CD4-positive, alpha-beta T cell treated with Interleukin-2 at 100 ng/mL for 4 hours (primary cell): ENCODE measurements around the gene GPSM1.

ENCODE experiments used
- DNase-seq: peaks from one replicate; pipeline ENCODE4 v3.0.0-alpha.2; 2020; ENCODE audit warnings: low spot score

The GPSM1 gene

DNA sequence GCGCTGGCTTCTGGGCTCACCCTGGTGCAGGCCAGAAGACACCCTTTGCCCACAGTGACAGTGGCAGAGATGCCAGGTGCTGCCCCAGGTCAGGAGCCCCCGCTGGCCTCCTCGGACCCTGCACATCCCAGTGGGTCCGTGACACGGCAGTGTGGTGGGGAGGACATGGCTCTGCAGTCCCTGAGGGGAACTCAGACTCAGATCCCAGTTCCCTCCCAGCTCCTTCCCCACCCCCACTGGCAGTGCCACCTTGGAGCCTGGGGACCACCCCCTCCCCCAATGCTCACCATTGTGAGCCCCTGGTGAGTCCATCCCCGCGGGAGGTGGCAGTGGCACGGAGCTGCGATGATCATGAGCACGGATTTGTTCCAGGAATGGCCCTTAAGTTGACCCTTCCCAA lies 22.9 kb upstream of the GPSM1 start:
- no peak for DNase-seq

DNA sequence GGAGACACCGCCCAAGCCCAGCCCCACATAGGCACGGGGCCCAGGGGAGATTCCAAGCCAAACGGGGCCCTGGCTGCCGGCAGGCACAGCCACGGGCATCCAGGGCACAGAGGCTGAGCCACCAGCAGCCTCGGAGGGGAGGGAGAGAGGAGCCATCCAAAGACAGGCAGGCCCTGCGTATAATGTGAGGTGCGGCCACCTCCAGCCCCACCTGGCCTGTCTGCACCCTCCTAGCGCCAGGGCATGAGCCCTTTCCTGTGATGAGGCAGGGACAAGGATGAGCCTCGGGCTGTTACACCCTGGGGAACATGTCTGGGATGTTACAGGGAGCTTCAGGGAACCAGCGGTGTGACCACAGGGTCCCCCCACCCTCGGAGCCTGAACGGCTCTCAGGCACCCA lies 22.4 kb upstream of the GPSM1 start:
- DNase-seq, result no peak

DNA sequence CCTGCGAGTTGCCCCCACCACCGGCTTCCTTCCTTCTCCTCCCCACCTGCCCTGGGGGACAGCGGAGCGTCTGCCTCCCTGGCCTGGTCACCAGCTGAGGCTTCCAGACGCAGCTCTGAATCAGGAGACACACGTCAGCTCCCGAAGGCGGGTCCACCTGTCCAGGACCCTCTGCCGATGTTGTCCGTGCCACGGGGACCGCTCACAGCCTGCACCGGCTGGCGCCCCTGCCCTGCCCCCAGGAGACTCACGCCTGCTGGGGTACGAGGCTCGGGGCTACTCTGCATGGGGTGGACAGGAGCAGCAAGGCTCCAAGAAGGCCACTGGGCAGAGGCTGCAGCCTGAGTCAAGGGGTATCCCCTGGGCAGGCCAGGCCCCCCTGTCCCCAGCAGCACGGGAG lies 21.5 kb upstream of the GPSM1 start:
- DNase-seq, result no peak

DNA sequence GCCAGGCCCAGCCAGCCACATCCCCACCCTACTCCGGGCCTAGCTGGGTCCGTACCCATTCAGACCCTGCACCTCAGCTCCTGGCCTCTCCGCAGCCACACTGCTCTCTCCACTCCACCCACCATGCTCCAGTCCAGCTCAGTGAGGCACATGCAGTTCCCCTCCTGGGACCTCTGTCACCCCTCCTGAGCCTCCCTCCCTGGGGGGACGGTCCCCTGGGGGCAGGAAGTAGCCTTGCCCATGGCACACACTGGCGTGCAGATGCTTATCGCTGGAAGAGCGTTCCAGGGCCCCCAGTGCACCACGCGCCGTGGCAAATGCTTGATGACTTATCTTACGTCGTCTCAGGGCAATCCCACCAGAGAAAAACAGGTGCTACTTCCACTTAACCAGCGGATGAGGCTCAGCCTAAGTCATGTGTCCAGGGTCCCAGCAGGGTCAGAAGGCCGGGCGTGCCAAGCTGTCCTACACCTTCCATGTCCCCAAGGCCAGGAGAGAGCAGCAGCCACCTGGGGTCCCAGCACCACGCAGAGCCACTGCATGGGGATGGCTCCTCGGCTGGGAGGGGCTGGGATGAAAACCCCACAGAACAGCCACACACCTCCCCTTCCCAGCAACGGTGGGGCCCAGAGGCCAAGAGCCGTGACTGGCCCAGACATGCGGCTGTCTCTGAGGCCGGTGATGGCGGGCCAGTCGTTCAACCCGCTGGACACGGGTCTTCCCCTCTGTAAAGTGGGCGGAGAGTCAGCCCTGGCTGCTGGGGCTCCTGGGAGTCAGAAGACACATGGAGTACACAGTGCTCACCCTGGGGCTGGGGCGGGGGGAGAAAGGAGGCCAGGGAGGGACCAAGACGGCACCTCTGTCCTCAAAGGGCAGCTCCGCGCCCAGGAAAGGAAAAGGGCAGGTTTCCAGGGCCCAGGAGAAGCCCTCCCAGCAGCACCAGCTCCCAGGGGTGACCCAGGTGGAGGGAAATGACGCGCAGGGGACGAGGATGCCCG lies 20.8 kb upstream of the GPSM1 start:
- no peak for DNase-seq

DNA sequence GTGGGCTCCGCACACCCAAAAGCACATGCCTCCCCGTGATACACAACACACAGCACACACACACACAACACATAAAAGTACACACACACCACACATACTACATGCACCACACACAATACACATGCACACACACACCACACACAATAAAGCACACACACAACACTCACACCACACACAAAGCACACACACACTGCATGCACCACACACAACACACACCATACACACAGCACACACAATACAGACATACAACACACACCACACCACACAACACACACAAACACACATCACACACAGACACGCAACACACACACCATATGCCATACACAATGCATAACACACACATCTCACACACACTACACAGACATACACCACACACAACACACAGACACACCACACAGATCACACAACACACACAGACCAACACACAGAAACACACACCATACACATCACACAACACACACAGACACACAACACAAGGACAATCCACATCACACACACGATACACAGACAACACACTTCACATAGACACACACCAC lies 20.1 kb upstream of the GPSM1 start:
- no peak for DNase-seq

DNA sequence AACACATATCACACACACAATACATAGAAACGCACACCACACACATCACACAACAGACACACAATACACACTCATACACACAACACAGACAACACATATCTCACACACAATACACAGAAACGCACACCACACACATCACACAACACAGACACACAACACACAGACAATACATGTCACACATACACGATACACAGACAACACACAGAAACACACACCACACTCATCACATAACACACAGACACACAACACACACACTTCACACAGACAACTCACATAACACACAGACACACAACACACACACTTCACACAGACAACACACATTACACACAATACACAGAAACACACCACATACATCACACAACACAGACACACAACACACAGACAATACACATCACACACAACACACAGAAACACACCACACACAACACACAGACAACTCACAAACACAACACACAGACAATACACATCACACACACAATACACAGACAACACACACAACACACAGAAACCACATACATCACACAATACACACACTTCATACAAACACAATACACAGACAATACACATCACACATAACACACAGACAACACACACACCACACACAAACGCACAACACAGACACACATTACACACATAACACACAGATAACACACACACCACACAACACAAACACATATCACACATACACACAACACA lies 19.2 kb upstream of the GPSM1 start:
- DNase-seq, result no peak

DNA sequence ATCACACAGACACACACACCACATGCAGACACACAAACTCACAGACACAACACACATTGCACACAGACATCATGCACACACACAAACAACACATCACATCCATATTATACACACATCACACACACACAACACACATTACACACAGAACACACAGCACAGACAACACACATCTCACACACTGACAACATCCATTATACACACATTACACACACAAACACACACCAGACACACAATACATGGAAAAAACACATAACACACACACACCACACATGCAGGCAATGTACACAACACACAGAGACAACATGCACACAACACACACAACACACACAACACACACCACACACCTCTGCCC lies 18.7 kb upstream of the GPSM1 start:
- no peak for DNase-seq

DNA sequence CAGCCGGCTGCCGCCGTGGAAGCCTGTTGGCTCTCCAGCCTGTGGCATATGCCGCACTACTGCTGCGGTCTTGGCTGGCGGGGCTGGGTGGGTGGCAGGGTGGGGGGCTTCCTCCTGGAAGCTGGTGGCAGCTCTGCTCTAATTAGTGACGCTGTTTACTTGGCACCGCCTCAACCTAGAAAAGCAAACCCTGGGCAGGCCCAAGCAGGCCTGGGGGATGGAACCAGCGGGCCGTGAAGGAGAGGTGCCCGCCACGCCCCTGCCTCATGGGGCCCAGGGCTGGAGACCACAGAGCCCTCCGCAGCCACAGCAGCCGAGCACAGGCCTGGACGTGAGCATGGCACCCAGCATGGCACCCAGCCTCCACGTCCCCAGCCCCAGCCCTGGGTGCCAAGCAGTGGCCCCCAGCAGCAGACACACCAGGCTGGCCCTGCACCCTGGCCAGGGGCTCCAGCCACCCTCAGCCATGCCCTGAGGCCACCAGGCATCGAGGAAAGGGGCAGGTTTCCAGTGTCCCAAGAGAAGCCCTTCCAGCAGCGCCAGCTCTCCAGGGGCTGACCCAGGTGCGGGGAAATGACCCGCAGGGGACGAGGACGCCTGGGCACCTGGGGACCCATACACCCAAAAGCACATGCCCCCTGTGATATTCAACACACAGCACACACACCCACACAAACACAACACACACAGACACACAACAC lies 18.1 kb upstream of the GPSM1 start:
- DNase-seq, result no peak

DNA sequence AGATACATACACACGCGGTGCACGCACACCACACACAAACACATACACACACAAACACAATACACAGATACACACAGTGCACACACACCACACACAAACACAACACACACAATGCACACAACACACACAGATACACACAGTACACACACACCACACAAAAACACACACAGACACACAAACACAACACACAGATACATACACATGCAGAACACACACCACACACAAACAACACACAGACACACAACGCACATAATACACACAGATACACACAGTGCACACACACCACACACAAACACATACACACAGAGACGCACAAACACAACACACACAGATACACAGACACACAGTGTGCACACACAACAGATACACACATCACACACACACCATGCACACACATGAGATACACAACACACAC lies 17.5 kb upstream of the GPSM1 start:
- no peak for DNase-seq

DNA sequence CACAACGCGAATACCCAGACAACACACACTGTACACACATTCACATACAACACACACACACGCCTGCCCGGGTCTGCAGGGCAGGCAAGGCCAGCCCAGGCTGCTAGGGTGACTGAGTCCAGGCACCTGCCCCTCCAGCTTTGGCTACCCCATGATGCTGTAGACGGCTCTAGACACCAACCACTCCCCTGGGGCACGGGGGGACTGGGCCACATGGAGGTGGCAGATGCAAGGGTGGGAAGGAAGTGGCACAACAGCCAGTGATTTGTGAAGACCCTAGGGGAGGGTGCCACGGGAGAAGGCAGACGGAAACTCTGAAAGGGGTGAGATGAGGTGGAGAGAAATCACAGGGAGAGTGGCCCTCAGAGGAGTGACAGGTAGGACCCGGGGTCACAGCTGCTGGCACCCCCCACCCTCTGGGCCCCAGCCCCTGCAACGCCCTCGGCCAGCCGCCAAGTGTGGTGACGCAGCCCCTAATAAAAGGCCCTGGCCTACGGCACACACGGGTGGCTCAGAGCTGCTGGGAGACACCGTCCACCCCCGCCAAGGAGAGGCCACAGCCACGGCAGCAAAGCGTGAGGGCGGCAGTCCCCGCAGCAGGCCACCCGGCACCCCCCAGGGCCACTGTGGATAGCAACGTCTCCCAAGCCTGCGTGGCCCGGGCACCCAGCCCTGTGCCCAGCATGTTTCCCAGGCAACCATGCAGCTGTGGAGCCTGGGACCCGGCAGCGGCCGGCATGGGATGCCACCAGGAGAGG lies 16.9 kb upstream of the GPSM1 start:
- no peak for DNase-seq

DNA sequence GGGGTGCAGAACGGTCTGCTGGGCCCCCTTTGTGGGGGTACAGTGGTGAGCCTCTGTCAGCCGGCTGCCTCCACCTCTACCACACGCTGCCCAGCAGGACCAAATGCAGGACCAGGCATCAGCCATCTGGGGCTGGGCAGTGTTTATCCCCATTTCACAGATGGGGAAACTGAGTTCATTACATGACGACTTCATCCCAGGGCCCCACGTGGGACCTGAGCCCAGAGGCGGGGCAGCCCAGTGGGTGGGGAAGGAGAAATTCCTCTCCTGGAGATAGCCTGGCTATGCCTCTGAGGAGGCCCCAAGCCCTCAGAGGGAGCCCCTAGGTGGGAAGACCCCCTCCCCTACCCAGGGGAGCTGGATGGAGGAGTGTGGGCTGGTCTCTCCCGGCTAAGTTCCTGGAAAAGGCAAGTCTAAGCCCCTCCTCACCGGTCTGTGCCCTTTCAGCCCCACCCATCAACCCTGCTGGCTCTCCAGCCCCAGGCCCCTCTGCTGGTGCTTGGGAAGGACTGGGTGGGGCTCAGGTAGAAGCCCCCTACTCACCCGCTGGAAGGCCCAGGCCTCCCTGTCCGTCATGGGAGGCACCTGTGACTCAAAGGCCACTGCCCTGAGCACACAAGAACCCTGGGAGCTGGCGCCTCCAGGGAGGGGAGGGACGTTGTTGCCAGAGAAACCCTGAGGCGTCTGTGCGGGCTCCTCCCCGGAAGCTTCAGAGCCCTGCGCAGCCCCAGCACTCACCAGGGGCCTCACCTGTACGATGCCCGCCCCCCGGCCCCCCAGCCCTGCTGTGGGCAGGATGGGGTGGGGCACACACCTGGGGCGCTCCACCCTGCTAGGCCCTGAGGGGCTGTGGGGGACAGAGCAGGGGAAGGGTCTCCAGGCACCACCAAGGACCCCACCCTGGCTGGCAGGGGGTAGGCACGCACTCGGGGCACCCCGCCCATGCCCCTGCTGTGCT lies 16.0 kb upstream of the GPSM1 start:
- DNase-seq, result no peak

DNA sequence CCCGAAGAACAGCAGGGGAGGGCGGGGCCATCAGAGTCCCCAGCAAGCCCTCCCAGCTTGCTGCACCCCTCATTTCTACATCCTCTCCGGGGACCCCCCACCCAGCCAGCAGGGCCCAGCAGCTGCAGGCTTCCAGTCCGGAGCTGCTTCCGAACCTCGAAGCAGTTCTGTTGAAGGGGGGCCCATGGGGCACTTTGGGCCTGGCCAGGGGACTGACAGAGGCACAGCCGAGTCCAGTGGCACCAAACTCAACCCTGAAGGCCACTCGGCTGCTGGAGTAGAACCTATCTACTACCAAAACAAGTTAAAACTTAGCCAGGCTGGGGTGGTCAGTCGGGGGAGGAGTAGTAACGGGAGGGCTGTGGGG lies 15.3 kb upstream of the GPSM1 start:
- no peak for DNase-seq

DNA sequence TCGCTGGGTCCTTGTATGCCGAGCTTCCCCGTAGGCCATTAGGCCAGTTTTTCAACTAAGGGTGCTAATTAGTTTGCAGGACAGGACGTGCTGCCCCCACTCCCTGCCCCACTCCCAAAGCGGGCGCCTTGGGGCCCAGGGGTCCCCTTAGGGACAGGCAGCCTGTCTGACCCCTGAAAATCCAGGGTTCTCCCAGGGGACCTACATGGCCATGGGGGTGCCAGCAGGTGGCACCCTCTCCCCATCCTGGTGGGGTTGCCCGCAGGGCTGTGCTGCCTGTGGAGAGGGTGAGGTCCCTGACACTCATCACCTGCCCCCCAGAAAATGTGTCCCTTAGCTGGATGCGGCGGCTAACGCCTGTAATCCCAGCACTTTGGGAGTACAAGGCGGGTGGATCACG lies 14.9 kb upstream of the GPSM1 start:
- peak; percentile 35 for DNase-seq

DNA sequence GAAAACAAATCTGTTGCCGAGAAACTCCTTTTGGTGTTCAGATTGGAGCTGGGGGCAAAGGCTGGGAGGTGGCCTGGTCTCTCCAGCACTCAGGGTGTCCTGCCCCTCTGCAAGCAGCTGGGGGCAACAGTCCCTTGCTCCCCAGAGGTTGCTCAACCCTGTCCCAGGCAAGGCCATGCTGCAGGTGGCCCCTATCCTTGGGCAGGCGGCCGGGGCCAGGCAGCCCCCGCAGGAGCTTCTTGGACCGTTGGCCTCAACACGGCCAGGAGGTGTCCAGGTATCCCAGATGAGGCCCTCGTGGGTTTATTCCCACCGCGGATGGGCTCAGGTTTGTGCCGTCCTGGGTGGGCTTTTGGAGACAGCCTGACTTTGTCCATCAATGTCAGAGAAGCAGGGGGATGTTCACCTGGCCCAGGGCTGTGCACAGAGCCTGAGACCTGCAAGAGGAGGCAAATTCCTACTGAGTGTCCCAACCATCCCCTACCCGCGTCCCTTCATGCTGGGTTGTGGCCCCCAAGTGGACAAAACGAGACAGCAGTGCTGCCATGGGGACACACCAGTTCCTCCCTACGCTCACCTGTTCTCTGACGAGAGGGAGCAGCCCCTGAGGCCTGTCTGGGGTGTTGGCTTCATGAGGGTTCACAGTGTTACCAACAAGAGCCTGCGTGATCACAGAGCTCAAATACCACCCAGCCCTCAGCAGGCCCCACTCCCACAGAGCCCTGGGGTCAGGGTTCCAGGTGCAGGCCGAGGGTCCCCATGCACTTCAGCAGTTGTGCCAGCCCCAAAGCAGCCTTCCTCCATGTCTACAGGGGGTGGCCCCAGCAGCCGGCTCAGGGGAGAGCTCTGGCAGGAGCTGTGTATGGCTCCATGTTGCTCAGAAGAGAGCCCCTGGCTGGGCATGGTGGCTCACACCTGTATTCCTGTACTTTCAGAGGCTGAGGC lies 14.0 kb upstream of the GPSM1 start:
- DNase-seq, result no peak

DNA sequence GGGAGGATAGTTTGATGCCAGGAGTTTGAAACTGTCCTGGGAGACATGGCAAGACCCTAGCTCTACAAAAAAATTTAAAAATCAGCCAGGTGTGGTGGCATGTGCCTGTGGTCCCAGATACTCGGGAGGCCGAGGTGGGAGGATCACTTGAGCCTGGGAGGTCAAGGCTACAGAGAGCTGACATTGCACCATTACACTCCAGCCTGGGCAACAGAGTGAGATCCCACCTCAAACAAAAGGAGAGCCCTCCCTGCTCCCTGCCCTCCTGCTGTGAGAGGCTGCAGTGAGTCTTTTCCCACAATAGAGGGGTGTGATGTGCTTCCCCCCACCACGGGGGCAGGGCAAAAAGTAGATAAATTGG lies 13.3 kb upstream of the GPSM1 start:
- DNase-seq, result no peak

DNA sequence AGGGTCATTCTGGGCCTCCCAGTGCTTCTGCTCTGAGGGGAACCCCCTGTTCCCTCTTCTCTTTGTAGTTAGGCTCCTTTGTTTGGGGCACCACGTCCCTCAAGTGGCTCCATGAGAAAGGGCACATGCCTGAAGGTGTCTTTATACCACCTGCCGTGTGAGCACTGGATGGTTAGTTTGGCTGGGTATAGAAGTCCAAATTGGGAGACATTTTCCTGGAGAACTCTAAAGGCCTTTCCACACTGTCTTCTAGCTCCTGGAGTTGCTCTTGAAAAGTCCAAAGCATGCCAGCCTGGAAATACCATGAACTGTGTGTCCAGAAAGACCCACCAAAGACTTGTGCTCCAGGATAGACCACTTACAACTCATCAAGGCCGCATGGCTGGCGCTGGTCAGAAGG lies 12.4 kb upstream of the GPSM1 start:
- DNase-seq, result no peak

DNA sequence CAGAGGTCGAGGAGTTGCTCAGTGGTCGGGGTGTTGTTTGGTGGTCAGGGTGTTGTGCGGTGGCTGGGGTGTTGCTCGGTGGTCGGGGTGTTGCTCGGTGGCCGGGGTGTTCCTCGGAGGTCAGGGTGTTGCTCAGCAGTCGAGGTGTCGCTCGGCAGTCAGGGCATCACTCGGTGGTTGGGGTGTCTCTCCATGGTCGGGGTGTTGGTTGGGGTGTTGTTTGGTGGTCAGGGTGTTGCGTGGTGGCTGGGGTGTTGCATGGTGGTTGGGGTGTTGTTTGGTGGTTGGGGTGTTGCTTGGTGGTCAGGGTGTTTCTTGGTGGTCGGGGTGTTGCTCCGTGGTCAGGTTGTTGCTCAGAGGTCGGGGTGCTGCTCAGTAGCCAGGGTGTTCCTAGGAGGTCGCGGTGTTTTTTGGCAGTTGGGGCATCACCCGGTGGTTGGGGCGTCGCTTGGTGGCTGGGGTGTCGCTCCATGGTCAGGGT lies 11.0 kb upstream of the GPSM1 start:
- DNase-seq, result peak; percentile 42

DNA sequence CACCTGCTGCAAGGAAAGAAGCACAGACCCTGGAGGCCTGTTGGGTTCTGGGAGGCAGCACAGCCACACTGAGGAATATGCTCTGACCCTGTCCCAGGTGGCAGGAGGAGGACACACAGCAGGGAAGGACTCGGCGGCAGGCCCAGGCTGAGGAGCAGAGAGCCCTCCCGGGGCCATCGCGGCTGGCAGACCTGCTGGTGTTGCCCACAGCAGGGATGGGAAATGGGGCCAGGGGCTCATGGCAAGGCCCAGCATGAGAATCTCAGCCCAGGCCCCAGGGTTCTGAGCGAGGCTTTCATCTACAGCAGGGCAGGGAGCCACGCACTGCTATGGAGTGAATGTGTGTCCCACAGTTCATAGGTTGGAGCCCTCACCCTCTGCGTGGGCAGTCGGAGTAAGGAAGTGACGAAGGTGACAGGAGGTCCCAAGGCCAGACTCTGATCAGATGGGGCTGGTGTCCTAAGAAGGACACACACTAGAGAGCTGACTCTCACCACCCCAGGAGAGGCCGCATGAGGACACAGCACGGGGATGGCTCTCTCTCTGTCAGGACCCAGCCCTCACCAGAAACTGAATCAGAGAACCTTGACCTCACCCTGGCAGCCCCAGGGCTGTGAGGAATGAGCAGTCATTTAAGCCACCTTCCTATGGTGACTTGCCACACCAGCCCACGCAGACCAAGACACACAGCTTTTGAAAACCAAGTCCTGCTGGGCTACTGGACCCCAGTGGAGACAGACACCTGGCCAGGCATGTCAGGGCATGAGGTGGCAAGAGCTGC lies 10.3 kb upstream of the GPSM1 start:
- no peak for DNase-seq

DNA sequence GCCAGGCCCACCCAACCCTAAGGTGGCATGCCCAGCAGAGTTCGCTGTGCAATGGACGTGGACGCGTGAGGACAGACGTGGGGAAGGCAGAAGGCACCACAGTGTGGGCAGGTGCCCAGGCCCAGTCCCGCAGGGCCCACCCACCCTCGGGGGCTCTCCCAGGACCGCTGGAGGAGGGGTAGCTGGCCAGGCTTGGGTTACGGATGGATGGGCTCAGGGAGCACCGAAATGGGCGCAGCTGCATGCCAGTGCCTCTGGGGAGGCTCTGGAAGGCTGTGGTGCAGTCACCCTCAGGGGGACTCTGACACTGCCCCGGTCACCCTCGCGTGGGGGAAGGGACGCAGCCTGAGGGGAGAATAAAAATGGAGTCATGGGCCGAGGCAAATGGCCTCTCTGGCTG lies 9.6 kb upstream of the GPSM1 start:
- no peak for DNase-seq
